CD4-positive, alpha-beta T cell (primary cell): ENCODE results near the gene SEMA4D. TPM values are rescaled to one million over a fixed set of nuclear protein-coding genes. Genes with fewer than 3 reads are reported as not detected.
A peak's percentile ranks its signal among the peaks of the same experiment; 100 is the strongest.

Experiments used
- ATAC-seq: fragments of 200-7000 bp; cut with Tn5 transposase; one replicate; pipeline ENCODE4 v1.10.0; 2022; ENCODE audit warnings: mild to moderate bottlenecking; ENCODE audit not compliant: poor library complexity
- CTCF ChIA-PET: fragments of 350-600 bp; sonication (Branson Sonifier 250); formaldehyde crosslinking; loops from one replicate; lab custom pipeline; 2021; ENCODE audit warnings: antibody characterized with exemption, inconsistent platforms; lab: Charles Lee
- POLR2A ChIA-PET: fragments of 350-600 bp; sonication (Branson Sonifier 250); formaldehyde crosslinking; loops from one replicate; lab custom pipeline; 2021; ENCODE audit warnings: antibody characterized with exemption, inconsistent platforms; lab: Charles Lee
- DNase-seq, 14 experiments: peaks; one replicate each; pipeline ENCODE4 v3.0.0-alpha.2; 2013 to 2020; ENCODE audit warnings: mixed read lengths in 2 of 14
- H3K27ac ChIP-seq, 2 donors: one replicate each; pipeline versions ENCODE4 v1.5.1 to v1.7.0; 2013; ENCODE audit warnings: low read length in 2 of 2, low read depth in 1 of 2, mild to moderate bottlenecking in 1 of 2
- H3K27me3 ChIP-seq, 2 experiments: 1 replicate in 1 of 2; 2 replicates in 1 of 2; pipeline versions ENCODE4 v1.6.1 to v1.7.0; 2013; ENCODE audit warnings: low read length in 2 of 2, control low read depth in 1 of 2, mild to moderate bottlenecking in 1 of 2, moderate library complexity in 1 of 2; ENCODE audit not compliant: insufficient read depth in 2 of 2, control insufficient read depth in 1 of 2
- H3K36me3 ChIP-seq: one replicate; pipeline ENCODE4 v1.6.1; 2013; ENCODE audit warnings: low read length, control low read depth; ENCODE audit not compliant: insufficient read depth
- H3K4me1 ChIP-seq: one replicate; pipeline ENCODE4 v1.6.1; 2013; ENCODE audit warnings: low read length, control low read depth; ENCODE audit not compliant: insufficient read depth
- H3K4me3 ChIP-seq: one replicate; pipeline ENCODE4 v1.5.1; 2013; ENCODE audit warnings: mild to moderate bottlenecking, low read length, moderate library complexity
- H3K9me3 ChIP-seq, 2 experiments: 1 replicate in 1 of 2; 2 replicates in 1 of 2; pipeline versions ENCODE4 v1.6.1 to v1.7.0; 2013; ENCODE audit warnings: low read length in 2 of 2, mild to moderate bottlenecking in 2 of 2, control low read depth in 1 of 2, moderate library complexity in 1 of 2; ENCODE audit not compliant: control insufficient read depth in 1 of 2, insufficient read depth in 1 of 2
- H3K27ac Mint-ChIP-seq: one replicate; pipeline ENCODE4 v1.8.0; 2020; ENCODE audit warnings: mixed read lengths
- H3K27me3 Mint-ChIP-seq: one replicate; pipeline ENCODE4 v1.8.0; 2021; ENCODE audit warnings: mixed read lengths
- H3K36me3 Mint-ChIP-seq: one replicate; pipeline ENCODE4 v1.8.0; 2021; ENCODE audit warnings: low read depth, mixed read lengths
- H3K4me1 Mint-ChIP-seq: one replicate; pipeline ENCODE4 v1.8.0; 2021; ENCODE audit warnings: low read depth, mixed read lengths
- H3K4me3 Mint-ChIP-seq: one replicate; pipeline ENCODE4 v1.8.0; 2020; ENCODE audit warnings: mild to moderate bottlenecking, mixed read lengths
- H3K9me3 Mint-ChIP-seq: one replicate; pipeline ENCODE4 v1.8.0; 2020; ENCODE audit warnings: mixed read lengths
- intact Hi-C, 2 experiments: fragments of 100-400 bp; cut with DNase I in 1 of 2; cut with micrococcal nuclease in 1 of 2; formaldehyde crosslinking; loops; one replicate each; pipeline versions ENCODE4 v1.15.1 to v1.9.0; 2023 to 2025; cut with DNase I, micrococcal nuclease
- total RNA-seq, 174 experiments: library from RNA in 2 of 174; stranded (reverse) in 2 of 174; gene quantifications; one replicate each; pipeline ENCODE4 v1.2.3 and lab custom pipeline; 2021 to 2026
- TF ChIP-seq, protein P1 (sequence below): fragments of 200-600 bp; IDR thresholded peaks from one replicate; pipeline ENCODE4 v1.8.0; 2022; ENCODE audit warnings: antibody characterized with exemption, mild to moderate bottlenecking

SEMA4D gene
- total RNA-seq, 2 experiments from 2014 or later = 399 to 430 TPM

DNA sequence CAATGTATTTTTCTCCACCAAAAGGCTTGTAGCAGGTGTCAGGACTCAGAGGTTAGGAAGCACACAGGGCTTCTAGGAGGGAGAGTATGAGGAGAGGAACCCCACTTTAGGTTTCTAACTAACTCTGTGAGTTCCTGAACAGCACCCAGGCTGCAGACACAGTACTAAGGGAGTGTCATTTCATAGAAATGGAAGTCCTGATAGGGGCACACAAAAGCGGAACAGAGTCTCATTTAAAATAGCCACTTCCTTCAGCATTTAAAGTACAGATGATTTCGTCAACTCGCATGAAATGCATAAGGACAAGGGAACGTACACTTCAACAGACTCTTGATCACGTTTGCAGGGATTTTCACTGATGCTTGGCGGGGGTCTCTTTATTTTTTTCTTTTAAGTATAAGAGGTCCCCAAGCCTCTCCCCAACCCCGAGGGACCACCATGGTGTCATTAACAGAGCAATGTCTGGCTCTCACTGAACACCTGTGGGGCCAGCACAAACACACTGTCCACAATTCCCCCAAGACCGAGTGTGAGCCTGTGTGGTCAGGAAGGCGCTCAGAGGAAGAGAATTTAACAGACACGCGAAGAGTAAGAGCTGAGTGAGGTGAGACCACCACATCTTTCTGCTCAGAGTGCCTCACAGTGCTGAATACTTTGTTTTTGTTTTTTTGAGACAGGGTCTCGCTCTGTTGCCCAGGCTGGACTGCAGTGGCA is 97.4 kb downstream of the SEMA4D start:
- CTCF ChIA-PET = no interaction called here
- Histone ChIP-seq H3K4me3 (no peak overlapping the region), H3K4me1 (peaks cover 11% of the 10 kb centered on the region), H3K27ac (no peak overlapping the region), H3K36me3 (peaks cover 96% of the 10 kb centered on the region), H3K27me3 (no peaks in the 10 kb centered on the region), H3K9me3 (no peaks in the 10 kb centered on the region)
- POLR2A ChIA-PET = interaction anchor here (1.2 kb wide), 1 partner anchor 10 kb away, joined by 3 read pairs; no protein-coding TSS in a partner anchor
- TF ChIP-seq, protein P1, sequence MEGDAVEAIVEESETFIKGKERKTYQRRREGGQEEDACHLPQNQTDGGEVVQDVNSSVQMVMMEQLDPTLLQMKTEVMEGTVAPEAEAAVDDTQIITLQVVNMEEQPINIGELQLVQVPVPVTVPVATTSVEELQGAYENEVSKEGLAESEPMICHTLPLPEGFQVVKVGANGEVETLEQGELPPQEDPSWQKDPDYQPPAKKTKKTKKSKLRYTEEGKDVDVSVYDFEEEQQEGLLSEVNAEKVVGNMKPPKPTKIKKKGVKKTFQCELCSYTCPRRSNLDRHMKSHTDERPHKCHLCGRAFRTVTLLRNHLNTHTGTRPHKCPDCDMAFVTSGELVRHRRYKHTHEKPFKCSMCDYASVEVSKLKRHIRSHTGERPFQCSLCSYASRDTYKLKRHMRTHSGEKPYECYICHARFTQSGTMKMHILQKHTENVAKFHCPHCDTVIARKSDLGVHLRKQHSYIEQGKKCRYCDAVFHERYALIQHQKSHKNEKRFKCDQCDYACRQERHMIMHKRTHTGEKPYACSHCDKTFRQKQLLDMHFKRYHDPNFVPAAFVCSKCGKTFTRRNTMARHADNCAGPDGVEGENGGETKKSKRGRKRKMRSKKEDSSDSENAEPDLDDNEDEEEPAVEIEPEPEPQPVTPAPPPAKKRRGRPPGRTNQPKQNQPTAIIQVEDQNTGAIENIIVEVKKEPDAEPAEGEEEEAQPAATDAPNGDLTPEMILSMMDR = no peak
- H3K27ac Mint-ChIP-seq = peak overlapping the region; percentile 79
- ATAC-seq (no peak), DNase-seq (no peak)
- no peak overlapping the region for H3K4me3 Mint-ChIP-seq
- H3K9me3 Mint-ChIP-seq = no peaks in the 10 kb centered on the region
- H3K27me3 Mint-ChIP-seq = no peaks in the 10 kb centered on the region
- H3K36me3 Mint-ChIP-seq = peaks cover 98% of the 10 kb centered on the region
- H3K4me1 Mint-ChIP-seq = peaks cover 17% of the 10 kb centered on the region
- intact Hi-C loops = loop anchor here in 1 of 2 experiments (5.0 kb wide), 1 partner anchor 78 kb away; no protein-coding TSS in a partner anchor

DNA sequence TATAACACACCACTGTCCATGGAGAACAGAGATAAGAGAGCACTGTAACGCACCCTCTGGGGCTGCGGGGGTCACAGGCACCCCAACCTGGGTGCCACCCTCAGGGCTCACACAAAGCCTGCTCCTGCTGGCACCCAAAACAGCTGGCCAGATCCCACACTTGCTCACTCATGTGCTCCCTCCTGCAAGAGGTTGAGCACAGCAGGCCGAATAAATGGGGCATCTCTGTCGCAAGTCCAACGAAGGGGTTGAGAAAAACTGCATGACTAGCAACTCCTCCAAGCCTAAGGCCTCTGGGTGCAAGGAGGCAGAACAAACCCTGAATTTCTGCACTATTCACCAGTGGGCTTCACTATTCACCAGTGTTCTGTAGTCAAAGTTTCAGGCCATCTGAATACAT is 99.3 kb downstream of the SEMA4D start:
- H3K36me3 Mint-ChIP-seq = peaks cover 96% of the 10 kb centered on the region
- CTCF ChIA-PET = interaction anchor here (1.8 kb wide), 1 partner anchor 151 kb away, joined by 4 read pairs; no protein-coding TSS in a partner anchor

DNA sequence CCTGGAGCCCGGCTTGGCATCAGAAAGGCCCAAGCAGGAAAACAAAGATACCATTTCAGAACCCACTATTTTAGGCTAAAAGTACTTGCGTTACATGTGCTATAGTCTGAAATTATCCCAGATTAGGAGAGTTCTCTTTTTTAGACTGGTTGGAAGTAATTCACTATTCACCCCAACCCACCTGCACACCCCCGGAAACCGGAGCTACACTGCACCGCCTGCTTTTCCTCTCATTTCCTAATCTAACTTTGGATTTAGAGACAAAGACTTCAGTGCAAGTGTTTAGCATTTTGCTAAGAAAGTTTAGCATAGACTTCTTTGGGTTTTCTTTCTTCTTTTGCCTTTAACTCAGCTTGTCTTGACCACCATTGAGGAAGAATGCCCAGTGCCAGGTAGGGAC is 100.4 kb downstream of the SEMA4D start:
- peaks cover 5% of the 10 kb centered on the region for H3K4me1 ChIP-seq
- Mint-ChIP-seq H3K9me3 (no peaks in the 10 kb centered on the region), H3K36me3 (peaks cover 96% of the 10 kb centered on the region), H3K27ac (peak overlapping the region; percentile 70), H3K4me3 (no peak overlapping the region), H3K4me1 (peaks cover 20% of the 10 kb centered on the region), H3K27me3 (no peaks in the 10 kb centered on the region)
- DNase-seq (no peak), ATAC-seq (no peak)
- no peak overlapping the region for H3K27ac ChIP-seq
- intact Hi-C loops = no loop called here
- peaks cover 98% of the 10 kb centered on the region for H3K36me3 ChIP-seq
- ChIA-PET CTCF (interaction anchor here (1.8 kb wide), 1 partner anchor 152 kb away, joined by 4 read pairs; no protein-coding TSS in a partner anchor), POLR2A (interaction anchor here (2.2 kb wide), 1 partner anchor 11 kb away, joined by 9 read pairs; no protein-coding TSS in a partner anchor)
- no peak overlapping the region for H3K4me3 ChIP-seq
- no peaks in the 10 kb centered on the region for H3K27me3 ChIP-seq
- TF ChIP-seq, protein P1 = no peak
- no peaks in the 10 kb centered on the region for H3K9me3 ChIP-seq

More for the DNA sequence above, 99.3 kb downstream of the SEMA4D start:
- peaks cover 98% of the 10 kb centered on the region for H3K36me3 ChIP-seq
- peak overlapping the region; percentile 70 for H3K27ac Mint-ChIP-seq
- ATAC-seq (no peak), DNase-seq (no peak)
- H3K4me1 ChIP-seq = peaks cover 5% of the 10 kb centered on the region
- TF ChIP-seq, protein P1 = no peak
- no peaks in the 10 kb centered on the region for H3K9me3 Mint-ChIP-seq
- no peaks in the 10 kb centered on the region for H3K9me3 ChIP-seq
- intact Hi-C loops = no loop called here
- no peak overlapping the region for H3K4me3 ChIP-seq
- no peak overlapping the region for H3K27ac ChIP-seq
- H3K27me3 Mint-ChIP-seq = no peaks in the 10 kb centered on the region
- POLR2A ChIA-PET = interaction anchor here (0.6 to 2.2 kb wide), 2 partner anchors 10 to 23 kb away, joined by 3 to 9 read pairs; no protein-coding TSS in a partner anchor
- H3K4me3 Mint-ChIP-seq = no peak overlapping the region
- no peaks in the 10 kb centered on the region for H3K27me3 ChIP-seq
- H3K4me1 Mint-ChIP-seq = peaks cover 20% of the 10 kb centered on the region
